DOHH2 (cell line): ENCODE results near the gene ARHGAP6.

Source experiments
- EZH2phosphoT487 ChIP-seq: fragments of 200-600 bp; sonication (generic); IDR thresholded peaks from 2 replicates; pipeline ENCODE4 v1.6.1; 2017; ENCODE audit warnings: borderline replicate concordance, mild to moderate bottlenecking, antibody characterized with exemption, low read length, moderate library complexity, mixed read lengths
- TF ChIP-seq, protein P1 (sequence below): fragments of 200-600 bp; sonication (generic); IDR thresholded peaks from one replicate; pipeline ENCODE4 v1.5.1; 2014; ENCODE audit warnings: antibody characterized with exemption, mild to moderate bottlenecking, low read depth, low read length; ENCODE audit not compliant: poor library complexity, severe bottlenecking

- TF ChIP-seq, protein P1, sequence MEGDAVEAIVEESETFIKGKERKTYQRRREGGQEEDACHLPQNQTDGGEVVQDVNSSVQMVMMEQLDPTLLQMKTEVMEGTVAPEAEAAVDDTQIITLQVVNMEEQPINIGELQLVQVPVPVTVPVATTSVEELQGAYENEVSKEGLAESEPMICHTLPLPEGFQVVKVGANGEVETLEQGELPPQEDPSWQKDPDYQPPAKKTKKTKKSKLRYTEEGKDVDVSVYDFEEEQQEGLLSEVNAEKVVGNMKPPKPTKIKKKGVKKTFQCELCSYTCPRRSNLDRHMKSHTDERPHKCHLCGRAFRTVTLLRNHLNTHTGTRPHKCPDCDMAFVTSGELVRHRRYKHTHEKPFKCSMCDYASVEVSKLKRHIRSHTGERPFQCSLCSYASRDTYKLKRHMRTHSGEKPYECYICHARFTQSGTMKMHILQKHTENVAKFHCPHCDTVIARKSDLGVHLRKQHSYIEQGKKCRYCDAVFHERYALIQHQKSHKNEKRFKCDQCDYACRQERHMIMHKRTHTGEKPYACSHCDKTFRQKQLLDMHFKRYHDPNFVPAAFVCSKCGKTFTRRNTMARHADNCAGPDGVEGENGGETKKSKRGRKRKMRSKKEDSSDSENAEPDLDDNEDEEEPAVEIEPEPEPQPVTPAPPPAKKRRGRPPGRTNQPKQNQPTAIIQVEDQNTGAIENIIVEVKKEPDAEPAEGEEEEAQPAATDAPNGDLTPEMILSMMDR = no peak
- TF ChIP-seq EZH2phosphoT487 = no peak
These were observed 408.4 kb downstream of the ARHGAP6 start for GRCh38 chrX:11257290-11257689.
